ENCODE data around the gene FOXN3. TPM values are rescaled to one million over a fixed set of nuclear protein-coding genes. Genes with fewer than 3 reads are reported as not detected.

FOXN3 gene
- total RNA-seq, 2 experiments from 2014 or later = 124 to 127 TPM

- Mint-ChIP-seq H3K27me3 (no peaks in the 10 kb centered on the region), H3K36me3 (ENCODE audit: low read depth) (no peaks in the 10 kb centered on the region), H3K4me3 (no peak overlapping the region), H3K9me3 (no peaks in the 10 kb centered on the region), H3K27ac (no peak overlapping the region), H3K4me1 (ENCODE audit: low read depth) (no peaks in the 10 kb centered on the region)
- H3K36me3 ChIP-seq (ENCODE audit: insufficient read depth, low read length) = no peaks in the 10 kb centered on the region
- H3K27me3 ChIP-seq (ENCODE audit: control insufficient read depth in 1 of 2, insufficient read depth in 2 of 2, low read length in 2 of 2) = no peaks in the 10 kb centered on the region
- ChIA-PET POLR2A (no interaction called here), CTCF (no interaction called here)
- no peak for DNase-seq
- H3K4me3 ChIP-seq (ENCODE audit: low read length) = no peak overlapping the region
- TF ChIP-seq CTCF (IDR thresholded peaks at IDR 0.05) = no peak
- H3K9me3 ChIP-seq (ENCODE audit: control insufficient read depth in 1 of 2, insufficient read depth in 1 of 2, low read length in 2 of 2) = no peaks in the 10 kb centered on the region
- intact Hi-C loops (cut with DNase I, micrococcal nuclease) = no loop called here
- no peak overlapping the region for H3K27ac ChIP-seq (ENCODE audit: low read depth in 1 of 2, low read length in 2 of 2)
- no peaks in the 10 kb centered on the region for H3K4me1 ChIP-seq (ENCODE audit: insufficient read depth, low read length)
- no peak for ATAC-seq (ENCODE audit: poor library complexity)
These were observed 273.4 kb downstream of the FOXN3 start for GRCh38 chr14:89143595-89143994.

- DNase-seq (no peak), ATAC-seq (ENCODE audit: poor library complexity) (no peak)
- no peak for TF ChIP-seq CTCF (IDR thresholded peaks at IDR 0.05)
- H3K27me3 Mint-ChIP-seq = no peaks in the 10 kb centered on the region
- H3K27me3 ChIP-seq (ENCODE audit: control insufficient read depth in 1 of 2, insufficient read depth in 2 of 2, low read length in 2 of 2) = no peaks in the 10 kb centered on the region
- no peak overlapping the region for H3K27ac ChIP-seq (ENCODE audit: low read depth in 1 of 2, low read length in 2 of 2)
- no peaks in the 10 kb centered on the region for H3K4me1 Mint-ChIP-seq (ENCODE audit: low read depth)
- no peaks in the 10 kb centered on the region for H3K9me3 Mint-ChIP-seq
- ChIA-PET POLR2A (no interaction called here), CTCF (no interaction called here)
- H3K4me1 ChIP-seq (ENCODE audit: insufficient read depth, low read length) = no peaks in the 10 kb centered on the region
- H3K4me3 Mint-ChIP-seq = no peak overlapping the region
- no peaks in the 10 kb centered on the region for H3K36me3 Mint-ChIP-seq (ENCODE audit: low read depth)
- H3K9me3 ChIP-seq (ENCODE audit: control insufficient read depth in 1 of 2, insufficient read depth in 1 of 2, low read length in 2 of 2) = peaks cover 0 to 4% of the 10 kb centered on the region in 2 experiments
- H3K4me3 ChIP-seq (ENCODE audit: low read length) = no peak overlapping the region
- intact Hi-C loops (cut with DNase I, micrococcal nuclease) = no loop called here
- H3K27ac Mint-ChIP-seq = no peak overlapping the region
- no peaks in the 10 kb centered on the region for H3K36me3 ChIP-seq (ENCODE audit: insufficient read depth, low read length)
These were observed 274.7 kb downstream of the FOXN3 start for GRCh38 chr14:89142366-89142765.

GRCh38 chr14:89141862-89142261 is 275.2 kb downstream of the FOXN3 start:
- no peak for ATAC-seq (ENCODE audit: poor library complexity)

More at GRCh38 chr14:89141862-89142261, 275.2 kb downstream of the FOXN3 start:
- Histone ChIP-seq H3K36me3 (ENCODE audit: insufficient read depth, low read length) (no peaks in the 10 kb centered on the region), H3K4me3 (ENCODE audit: low read length) (no peak overlapping the region), H3K4me1 (ENCODE audit: insufficient read depth, low read length) (no peaks in the 10 kb centered on the region), H3K9me3 (ENCODE audit: control insufficient read depth in 1 of 2, insufficient read depth in 1 of 2, low read length in 2 of 2) (peaks cover 3 to 8% of the 10 kb centered on the region in 2 experiments), H3K27me3 (ENCODE audit: control insufficient read depth in 1 of 2, insufficient read depth in 2 of 2, low read length in 2 of 2) (no peaks in the 10 kb centered on the region), H3K27ac (ENCODE audit: low read depth in 1 of 2, low read length in 2 of 2) (no peak overlapping the region)
- no peak for TF ChIP-seq CTCF (IDR thresholded peaks at IDR 0.05)
- H3K4me3 Mint-ChIP-seq = no peak overlapping the region
- intact Hi-C loops (cut with DNase I, micrococcal nuclease) = no loop called here
- POLR2A ChIA-PET = no interaction called here
- no peaks in the 10 kb centered on the region for H3K9me3 Mint-ChIP-seq
- DNase-seq = no peak
- CTCF ChIA-PET = no interaction called here
- no peaks in the 10 kb centered on the region for H3K4me1 Mint-ChIP-seq (ENCODE audit: low read depth)
- no peaks in the 10 kb centered on the region for H3K27me3 Mint-ChIP-seq
- H3K27ac Mint-ChIP-seq = no peak overlapping the region
- H3K36me3 Mint-ChIP-seq (ENCODE audit: low read depth) = no peaks in the 10 kb centered on the region
